HG03469 (cell line): Measurements from ENCODE around the gene DHCR24.

Experiments
- ATAC-seq: cut with Tn5 transposase; IDR thresholded peaks from one replicate; pipeline ENCODE4 v1.9.1; 2021; ENCODE audit warnings: mild to moderate bottlenecking, moderate library complexity, moderate number of reproducible peaks; ENCODE audit not compliant: unreplicated experiment

The DHCR24 gene

DNA sequence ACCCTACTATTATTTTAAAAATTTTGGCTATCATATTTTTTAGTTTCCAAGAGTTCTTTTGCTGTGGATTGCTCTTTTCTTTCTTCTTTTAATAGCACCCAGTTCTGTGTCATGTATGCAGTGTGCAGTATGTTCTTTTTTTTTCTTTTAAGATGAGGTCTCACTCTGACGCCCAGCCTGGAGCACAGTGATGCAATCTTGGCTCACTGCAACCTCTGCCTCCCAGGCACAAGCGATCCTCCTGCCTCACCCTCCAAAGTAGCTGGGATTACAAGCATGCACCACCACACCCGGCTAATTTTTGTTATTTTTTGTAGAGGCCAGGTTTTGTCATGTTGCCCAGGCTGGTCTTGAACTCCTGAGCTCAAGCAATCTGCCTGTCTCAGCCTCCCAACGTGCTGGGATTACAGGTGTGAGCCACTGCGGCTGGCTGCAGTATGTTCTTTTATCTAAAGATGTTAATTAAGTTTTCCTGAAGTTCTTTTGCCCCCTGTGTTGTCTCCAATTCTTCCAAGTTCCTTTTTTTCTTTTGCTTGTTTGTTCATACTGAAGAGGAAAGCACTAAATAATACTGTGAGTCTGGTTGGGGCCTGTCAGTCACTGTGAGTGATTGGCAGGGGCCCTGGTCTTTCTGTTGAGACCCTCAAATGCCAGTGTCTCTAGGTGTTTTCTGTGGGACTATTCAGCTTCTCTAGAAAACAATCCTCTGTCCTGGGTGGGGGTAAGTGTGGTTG, 68.4 kb downstream of the DHCR24 start:
- no peak for ATAC-seq

DNA sequence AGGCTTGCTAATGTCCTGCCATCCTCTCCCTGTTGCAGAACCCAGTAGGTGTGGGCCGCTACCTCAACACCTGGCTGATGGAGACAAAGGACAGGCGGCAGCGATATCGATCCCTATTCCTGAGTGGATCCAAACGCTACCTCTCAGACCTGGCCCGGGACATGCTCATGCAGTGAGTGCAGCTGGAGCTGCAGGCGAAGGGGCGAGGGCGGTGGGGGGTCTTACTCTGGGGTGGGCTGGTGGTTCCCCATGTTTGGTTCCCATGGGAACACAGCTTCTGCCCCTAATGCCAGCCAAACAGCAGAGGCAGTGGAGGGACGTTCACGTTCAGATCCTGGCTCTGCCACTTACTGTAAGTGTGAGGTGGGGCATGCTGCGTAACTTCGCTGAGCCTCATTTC, 70.0 kb downstream of the DHCR24 start:
- ATAC-seq = no peak

DNA sequence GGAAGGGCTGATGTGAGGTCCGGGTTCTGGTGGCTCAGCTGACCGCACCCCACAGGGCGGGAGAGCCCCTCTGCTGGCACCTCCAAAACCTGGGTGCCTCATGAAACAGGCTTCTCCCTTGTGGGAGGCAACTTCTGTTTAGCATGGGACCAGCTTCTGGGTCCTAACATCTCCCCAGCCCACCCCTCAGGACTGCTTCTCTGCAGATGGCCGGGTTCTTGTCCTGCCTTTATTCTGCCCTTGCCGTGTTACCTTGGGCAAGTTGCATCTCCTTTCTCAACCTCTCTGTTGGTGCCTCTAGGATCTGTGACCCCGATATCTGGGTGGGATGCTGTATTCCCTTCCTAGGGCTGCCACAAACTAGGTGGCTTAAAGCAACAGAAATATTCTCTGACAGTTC, 70.9 kb downstream of the DHCR24 start:
- ATAC-seq = no peak

GRCh38 chr1:54815086-54815876, 71.7 kb downstream of the DHCR24 start:
- ATAC-seq = no peak

DNA sequence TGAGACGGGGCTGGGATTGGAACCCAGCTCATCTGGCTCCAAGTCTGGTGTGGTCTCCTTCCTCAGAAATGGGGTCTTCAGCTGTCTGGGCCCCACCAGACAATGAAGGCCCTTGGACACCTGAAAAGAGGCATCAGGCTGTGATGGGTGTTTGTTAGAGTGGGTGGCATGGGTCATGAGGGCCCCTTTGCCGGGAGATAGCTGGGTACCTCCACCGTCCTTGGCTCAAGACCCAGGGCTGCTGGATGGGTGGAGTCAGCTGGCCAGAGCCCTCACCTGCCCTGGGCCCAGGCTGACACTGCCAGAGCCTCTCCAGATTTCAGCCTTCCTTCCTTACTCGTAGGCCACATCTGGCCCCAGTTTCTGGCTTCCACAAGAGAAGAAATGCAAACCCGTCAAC, 72.4 kb downstream of the DHCR24 start:
- no peak for ATAC-seq

GRCh38 chr1:54814126-54814498, 72.9 kb downstream of the DHCR24 start:
- no peak for ATAC-seq

DNA sequence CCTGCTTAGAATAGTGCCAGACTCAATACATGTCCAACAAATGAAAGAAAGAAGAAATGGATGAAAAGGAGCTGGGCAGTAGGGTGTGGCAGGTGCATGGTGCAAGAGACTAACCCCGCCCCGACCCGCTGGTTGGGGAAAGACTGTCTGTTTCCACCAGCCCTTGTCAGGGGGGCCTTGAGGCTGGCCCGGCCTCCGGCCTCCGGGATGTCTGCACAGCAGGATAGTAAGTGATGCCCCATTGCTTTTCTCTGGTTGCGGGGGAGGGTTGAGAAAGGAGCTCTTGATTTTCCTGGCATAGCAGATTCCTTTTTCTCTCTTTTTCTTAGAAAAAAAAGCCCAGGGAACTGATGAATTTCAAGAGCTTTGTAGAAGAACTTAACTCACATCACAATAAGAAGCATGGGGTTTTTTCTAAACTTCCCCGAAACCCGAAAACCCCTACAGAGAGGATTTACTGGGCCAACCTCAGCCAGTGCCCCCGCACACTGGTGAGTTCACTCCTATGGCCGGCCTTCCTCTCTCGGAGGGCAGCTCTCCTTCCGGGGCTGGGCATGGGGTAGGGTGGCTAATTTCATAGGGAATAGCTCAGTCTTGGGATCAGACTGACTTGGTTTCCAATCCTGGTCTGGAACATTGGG, 73.4 kb downstream of the DHCR24 start:
- no peak for ATAC-seq

DNA sequence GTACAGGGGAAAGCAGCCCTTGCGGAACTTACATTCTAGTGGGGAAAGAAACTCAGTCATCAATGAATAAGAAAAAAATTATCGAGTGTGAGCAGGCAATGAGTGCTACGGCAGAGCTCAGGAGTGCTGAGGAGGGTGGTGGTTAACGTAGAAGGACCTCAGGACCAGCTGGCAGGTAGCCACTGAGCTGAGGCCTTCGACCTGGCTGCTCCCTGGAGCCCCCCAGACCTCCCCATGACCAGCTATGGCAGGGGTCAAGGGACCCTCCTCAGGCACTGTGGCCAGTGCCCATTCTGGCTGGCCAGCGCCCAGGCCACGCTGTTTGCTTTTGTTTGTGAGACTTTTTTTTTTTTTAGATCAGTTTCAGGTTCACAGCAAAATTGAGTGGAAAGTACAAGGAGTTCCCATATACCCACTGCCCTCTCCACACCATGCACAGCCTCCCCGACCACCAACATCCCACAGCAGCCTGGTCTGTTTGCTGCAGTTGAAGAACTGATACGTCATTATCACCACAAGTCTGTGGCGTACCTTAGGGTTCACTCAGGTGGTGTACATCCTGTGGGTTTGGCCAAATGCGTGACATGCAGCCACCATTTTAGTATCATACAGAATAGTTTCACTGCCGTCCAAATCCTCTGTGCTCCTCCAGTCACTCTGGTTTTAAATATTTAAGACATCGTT, 74.1 kb downstream of the DHCR24 start:
- ATAC-seq = no peak

- no peak for ATAC-seq
These were observed 75.0 kb downstream of the DHCR24 start for GRCh38 chr1:54811739-54812655.

- ATAC-seq = no peak
These were observed 75.9 kb downstream of the DHCR24 start for GRCh38 chr1:54811066-54811465.

DNA sequence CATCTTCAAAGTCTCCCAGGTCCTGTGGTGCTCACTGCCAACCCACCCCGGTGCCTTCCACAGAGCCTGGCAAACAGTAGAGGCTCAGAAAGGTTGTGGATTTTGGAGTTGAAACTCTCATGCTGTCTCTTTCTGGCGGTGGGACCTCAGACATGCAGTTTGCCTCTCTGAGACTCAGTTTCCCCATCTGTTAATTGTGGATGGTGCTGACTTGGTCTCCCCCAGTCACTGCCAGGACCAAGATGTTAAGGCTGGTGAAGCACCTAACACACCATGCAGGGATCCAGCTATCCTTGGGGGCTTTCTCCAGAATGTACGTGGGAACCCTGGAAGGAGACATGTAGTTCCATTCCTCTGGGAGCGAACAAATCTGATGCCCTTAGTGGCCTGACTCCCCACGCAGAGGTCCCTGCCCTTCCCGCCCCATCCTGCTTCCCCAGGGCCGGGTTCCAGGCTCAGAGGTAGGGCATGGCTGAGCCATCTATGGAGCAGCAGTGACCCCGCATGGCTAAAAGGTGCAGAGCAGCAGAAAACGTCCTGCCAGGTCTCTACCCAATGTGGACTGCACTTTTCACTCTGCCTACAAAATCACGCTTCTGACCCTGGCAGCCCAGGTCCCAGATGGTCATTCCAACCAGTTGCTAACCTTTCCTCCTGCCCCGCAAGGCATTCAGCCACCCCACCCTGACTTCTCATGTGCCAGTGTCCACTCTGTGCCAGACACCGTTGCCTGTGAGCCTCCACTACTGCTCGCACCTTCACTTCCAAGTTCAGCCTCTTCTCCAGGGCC, 76.6 kb downstream of the DHCR24 start:
- ATAC-seq = peak; percentile 49

DNA sequence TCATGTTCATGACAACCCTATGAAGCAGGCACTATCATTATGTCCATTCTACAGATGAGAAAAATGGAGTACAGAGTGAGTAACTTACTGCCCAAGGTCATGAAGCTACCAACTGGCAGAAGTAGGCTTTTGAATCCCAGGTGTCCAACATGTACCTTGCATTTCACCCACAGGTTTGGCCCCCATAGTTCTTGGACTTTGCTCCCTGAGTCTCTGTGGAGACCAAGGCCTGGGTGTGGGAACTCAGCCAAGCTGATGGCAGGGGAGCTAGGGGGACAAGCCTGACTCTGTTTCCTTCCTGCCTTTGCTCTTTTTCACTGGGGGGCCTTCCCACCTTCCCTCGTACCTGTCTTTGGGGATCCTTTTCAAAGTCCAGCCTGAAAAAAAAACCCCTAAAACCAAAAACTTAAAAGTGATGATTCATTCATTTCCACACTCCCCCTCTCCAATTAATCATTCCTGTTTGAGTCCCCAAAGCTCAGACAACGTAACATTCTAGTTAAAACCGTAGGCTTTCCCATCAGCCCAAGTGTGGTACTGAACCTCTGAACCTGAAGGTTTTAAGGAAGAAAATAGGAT, 77.4 kb downstream of the DHCR24 start:
- ATAC-seq = no peak

- no peak for ATAC-seq
These were observed 78.4 kb downstream of the DHCR24 start for GRCh38 chr1:54808443-54809207.

DNA sequence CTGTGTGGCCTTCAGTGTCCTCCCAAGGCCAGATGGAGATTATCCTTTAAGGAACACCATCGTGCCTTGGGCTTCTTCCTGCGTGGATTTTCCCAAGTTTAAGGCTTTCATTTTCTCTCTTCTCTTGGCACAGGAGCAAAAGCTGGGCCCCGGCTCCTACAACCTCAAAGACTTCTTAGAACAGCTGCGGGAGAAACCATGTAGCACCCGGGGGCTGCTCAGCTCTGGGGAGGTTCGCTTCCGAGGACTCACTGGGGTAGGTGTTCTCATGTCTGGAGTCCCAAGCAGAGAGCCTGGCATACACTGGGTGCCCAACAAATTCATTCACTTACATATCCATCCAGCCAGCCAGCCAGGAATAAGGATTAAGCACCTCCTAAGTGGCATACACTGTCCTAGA, 79.2 kb downstream of the DHCR24 start:
- ATAC-seq = no peak

DNA sequence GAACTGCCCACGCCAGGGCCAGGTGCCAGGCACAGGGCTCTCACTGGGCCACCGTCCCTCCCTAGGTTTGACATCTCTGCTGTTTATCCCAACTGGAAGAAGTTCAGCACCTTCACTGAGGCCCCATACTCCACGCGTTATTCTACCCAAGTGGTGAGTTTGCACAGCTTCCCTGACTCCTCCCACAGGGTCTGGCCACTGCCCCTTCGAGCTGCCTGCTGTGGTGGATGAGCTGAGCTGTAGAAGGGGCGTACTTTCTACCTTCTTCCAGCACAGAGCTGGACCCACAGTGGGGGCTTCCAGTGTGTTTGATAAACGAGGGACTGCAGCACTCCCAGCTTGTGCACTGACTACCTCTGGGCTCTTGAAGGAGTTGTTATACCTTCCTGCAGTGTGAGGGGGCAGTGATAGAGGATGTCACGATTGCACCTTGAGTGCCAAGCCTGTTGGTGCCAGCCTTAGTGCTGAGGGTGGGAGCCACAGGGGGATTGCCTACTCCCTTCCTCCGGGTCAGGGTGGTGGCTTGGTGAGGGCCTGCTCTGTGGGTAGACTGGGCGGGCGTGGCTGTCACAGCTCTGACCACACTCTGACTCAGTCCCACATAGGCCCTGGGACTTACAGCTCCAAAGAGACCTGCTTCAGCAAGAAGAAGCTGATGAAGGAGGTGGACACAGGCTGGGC, 79.9 kb downstream of the DHCR24 start:
- ATAC-seq = no peak

GRCh38 chr1:54805981-54806381, 81.0 kb downstream of the DHCR24 start:
- no peak for ATAC-seq

DNA sequence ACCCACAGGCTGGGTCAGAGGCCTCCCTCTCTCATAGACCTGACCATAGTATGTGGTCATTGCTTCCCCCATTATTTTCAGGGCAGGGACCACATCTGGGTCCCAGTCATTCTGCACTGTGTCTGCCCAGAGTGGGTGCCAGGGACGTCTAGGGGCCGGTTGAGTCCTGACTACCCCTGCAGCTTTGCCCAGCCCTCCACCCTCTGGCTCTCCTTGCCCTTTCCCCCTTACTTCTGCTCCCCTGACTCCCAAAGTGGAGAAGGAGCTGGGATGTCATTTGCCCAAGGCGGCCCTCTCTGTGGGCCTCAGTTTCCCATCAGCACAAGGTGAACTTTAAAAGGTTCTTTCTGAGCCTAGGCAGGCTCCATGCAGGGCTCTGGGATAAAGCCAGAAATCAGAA, 81.5 kb downstream of the DHCR24 start:
- ATAC-seq = no peak
